ENCODE results near the gene RASL10B. TPM values are rescaled to one million over a fixed set of nuclear protein-coding genes. Genes with fewer than 3 reads are reported as not detected.
A peak's percentile ranks its signal among the peaks of the same experiment; 100 is the strongest.

The RASL10B gene
- total RNA-seq, 2 donors from 2014 or later, result 2.4 to 24.1 TPM

GRCh38 chr17:35710950-35711349 is 20.5 kb upstream of the RASL10B start:
- ATAC-seq (ENCODE audit: insufficient number of reproducible peaks, low FRiP score, low read depth) (no peak), DNase-seq (ENCODE audit: low spot score) (no peak)
- Histone ChIP-seq H3K9me3 (no peaks in the 10 kb centered on the region), H3K36me3 (no peaks in the 10 kb centered on the region), H3K27me3 (replicated peaks; ENCODE audit: insufficient read depth) (no peaks in the 10 kb centered on the region), H3K4me3 (no peak overlapping the region), H3K27ac (peak overlapping the region in 1 of 2 donors; percentile 88), H3K4me1 (ENCODE audit: control insufficient read depth in 1 of 2, low read depth in 2 of 2) (peaks cover 22 to 42% of the 10 kb centered on the region in 2 donors)
- TF ChIP-seq CTCF (IDR thresholded peaks at IDR 0.05), result no peak

- no peaks in the 10 kb centered on the region for H3K36me3 ChIP-seq
- no peaks in the 10 kb centered on the region for H3K27me3 ChIP-seq (replicated peaks; ENCODE audit: insufficient read depth)
- H3K4me1 ChIP-seq (ENCODE audit: control insufficient read depth in 1 of 2, low read depth in 2 of 2), result peaks cover 39 to 63% of the 10 kb centered on the region in 2 donors
- no peaks in the 10 kb centered on the region for H3K9me3 ChIP-seq
- H3K27ac ChIP-seq, result peak overlapping the region; percentile 69 to 88
- no peak for TF ChIP-seq CTCF (IDR thresholded peaks at IDR 0.05)
- DNase-seq (ENCODE audit: low spot score) (peak; percentile 62), ATAC-seq (ENCODE audit: insufficient number of reproducible peaks, low FRiP score, low read depth) (peak; percentile 87)
- H3K4me3 ChIP-seq, result peak overlapping the region; percentile 2
These were observed 18.2 kb upstream of the RASL10B start for GRCh38 chr17:35713069-35713728.

GRCh38 chr17:35714988-35715387 is 16.5 kb upstream of the RASL10B start:
- no peak for ATAC-seq (ENCODE audit: insufficient number of reproducible peaks, low FRiP score, low read depth)
- no peak for TF ChIP-seq CTCF (IDR thresholded peaks at IDR 0.05)
- Histone ChIP-seq H3K4me1 (ENCODE audit: control insufficient read depth in 1 of 2, low read depth in 2 of 2) (peaks cover 42 to 67% of the 10 kb centered on the region in 2 donors), H3K9me3 (no peaks in the 10 kb centered on the region), H3K27ac (peak overlapping the region; percentile 84 to 88), H3K36me3 (no peaks in the 10 kb centered on the region), H3K4me3 (no peak overlapping the region), H3K27me3 (replicated peaks; ENCODE audit: insufficient read depth) (no peaks in the 10 kb centered on the region)
- DNase-seq (ENCODE audit: low spot score), result no peak

GRCh38 chr17:35715416-35715815 is 16.0 kb upstream of the RASL10B start:
- Histone ChIP-seq H3K9me3 (no peaks in the 10 kb centered on the region), H3K36me3 (no peaks in the 10 kb centered on the region), H3K27me3 (replicated peaks; ENCODE audit: insufficient read depth) (no peaks in the 10 kb centered on the region), H3K27ac (peak overlapping the region; percentile 21 to 84), H3K4me1 (ENCODE audit: control insufficient read depth in 1 of 2, low read depth in 2 of 2) (peaks cover 42 to 67% of the 10 kb centered on the region in 2 donors), H3K4me3 (no peak overlapping the region)
- no peak for TF ChIP-seq CTCF (IDR thresholded peaks at IDR 0.05)
- DNase-seq (ENCODE audit: low spot score), result no peak
- no peak for ATAC-seq (ENCODE audit: insufficient number of reproducible peaks, low FRiP score, low read depth)

GRCh38 chr17:35716173-35716572 is 15.3 kb upstream of the RASL10B start:
- H3K9me3 ChIP-seq, result no peaks in the 10 kb centered on the region
- peaks cover 42 to 67% of the 10 kb centered on the region in 2 donors for H3K4me1 ChIP-seq (ENCODE audit: control insufficient read depth in 1 of 2, low read depth in 2 of 2)
- no peaks in the 10 kb centered on the region for H3K36me3 ChIP-seq
- no peak for TF ChIP-seq CTCF (IDR thresholded peaks at IDR 0.05)
- H3K27me3 ChIP-seq (replicated peaks; ENCODE audit: insufficient read depth), result no peaks in the 10 kb centered on the region
- DNase-seq (ENCODE audit: low spot score), result no peak
- ATAC-seq (ENCODE audit: insufficient number of reproducible peaks, low FRiP score, low read depth), result no peak
- peak overlapping the region; percentile 76 to 84 for H3K27ac ChIP-seq
- no peak overlapping the region for H3K4me3 ChIP-seq
